HEK293T (cell line): ENCODE results near the gene CBX5.

Experiments
- CTCF ChIA-PET: fragments of 350-600 bp; formaldehyde crosslinking; extraction: SDS; loops from one replicate; lab custom pipeline; 2021; ENCODE audit warnings: antibody characterized with exemption, inconsistent platforms; lab: Yijun Ruan, JAX
- POLR2A ChIA-PET: fragments of 350-600 bp; formaldehyde crosslinking; extraction: SDS; loops from one replicate; lab custom pipeline; 2020; ENCODE audit warnings: antibody characterized with exemption, inconsistent platforms; lab: Yijun Ruan, JAX
- DNase-seq: peaks from one replicate; pipeline ENCODE4 v3.0.0; 2012; ENCODE audit warnings: mixed read lengths; ENCODE audit errors: extremely low spot score
- ARNT ChIP-seq: fragments of 450-650 bp; IDR thresholded peaks from 2 replicates; pipeline ENCODE4 v1.6.1; 2017; ENCODE audit warnings: mild to moderate bottlenecking
- BHLHE40 ChIP-seq: fragments of 450-650 bp; IDR thresholded peaks from 2 replicates; pipeline ENCODE4 v1.6.1; 2016; ENCODE audit warnings: mild to moderate bottlenecking, moderate library complexity, borderline replicate concordance
- CTBP1 ChIP-seq: fragments of 450-650 bp; IDR thresholded peaks from 2 replicates; pipeline ENCODE4 v1.6.1; 2016; ENCODE audit warnings: borderline replicate concordance
- ELF4 ChIP-seq: fragments of 450-650 bp; IDR thresholded peaks from 2 replicates; pipeline ENCODE4 v1.6.1; 2017; ENCODE audit warnings: antibody characterized with exemption
- FOXA1 ChIP-seq: fragments of 450-650 bp; IDR thresholded peaks from 2 replicates; pipeline ENCODE4 v1.6.1; 2016; ENCODE audit warnings: mild to moderate bottlenecking
- FOXK2 ChIP-seq: fragments of 450-650 bp; IDR thresholded peaks from 2 replicates; pipeline ENCODE4 v1.6.1; 2016; ENCODE audit warnings: mild to moderate bottlenecking
- FOXM1 ChIP-seq: fragments of 450-650 bp; IDR thresholded peaks from 2 replicates; pipeline ENCODE4 v1.6.1; 2017; ENCODE audit warnings: mild to moderate bottlenecking, borderline replicate concordance
- HDGF ChIP-seq: fragments of 450-650 bp; IDR thresholded peaks from 2 replicates; pipeline ENCODE4 v1.6.1; 2017; ENCODE audit warnings: antibody characterized with exemption, borderline replicate concordance
- L3MBTL2 ChIP-seq: fragments of 450-650 bp; conservative IDR thresholded peaks from 2 replicates; pipeline ENCODE4 v1.6.1; 2016; ENCODE audit warnings: mild to moderate bottlenecking
- LEF1 ChIP-seq: fragments of 450-650 bp; IDR thresholded peaks from 2 replicates; pipeline ENCODE4 v1.6.1; 2017; ENCODE audit warnings: mild to moderate bottlenecking, borderline replicate concordance
- NFRKB ChIP-seq: fragments of 450-650 bp; IDR thresholded peaks from 2 replicates; pipeline ENCODE4 v1.6.1; 2016; ENCODE audit warnings: mild to moderate bottlenecking, moderate library complexity
- PKNOX1 ChIP-seq: fragments of 450-650 bp; IDR thresholded peaks from 2 replicates; pipeline ENCODE4 v1.6.1; 2016
- SP1 ChIP-seq: fragments of 450-650 bp; IDR thresholded peaks from 2 replicates; pipeline ENCODE4 v1.6.1; 2017
- SUZ12 ChIP-seq: fragments of 450-650 bp; IDR thresholded peaks from 2 replicates; pipeline ENCODE4 v1.6.1; 2016; ENCODE audit warnings: mild to moderate bottlenecking
- TARDBP ChIP-seq: fragments of 450-650 bp; IDR thresholded peaks from 2 replicates; pipeline ENCODE4 v1.6.1; 2016
- ZNF384 ChIP-seq: fragments of 450-650 bp; IDR thresholded peaks from 2 replicates; pipeline ENCODE4 v1.6.1; 2016

Gene CBX5

GRCh38 chr12:54215989-54216796 is 63.7 kb downstream of the CBX5 start:
- CTCF ChIA-PET: interaction anchor here (0.5 to 3.6 kb wide), 13 partner anchors 8 to 1542 kb away, joined by 3 to 35 read pairs (median 4); partner anchors contain the start of genes COPZ1, HOXC10 and HOXC8
- DNase-seq: no peak
- 0 out of 2 replicates have a peak, but pooled peaks have one; percentile 10 for TF ChIP-seq PKNOX1
- no peak for TF ChIP-seq L3MBTL2
- POLR2A ChIA-PET: interaction anchor here (0.9 to 1.2 kb wide), 4 partner anchors 64 to 228 kb away, joined by 3 to 4 read pairs (median 4); partner anchors contain the start of genes COPZ1 and HNRNPA1

- ChIA-PET POLR2A (interaction anchor here (1.2 kb wide), 1 partner anchor 110 kb away, joined by 4 read pairs; the partner anchor contains the start of gene COPZ1), CTCF (interaction anchor here (0.6 to 3.6 kb wide), 20 partner anchors 9 to 541 kb away, joined by 3 to 35 read pairs (median 4); partner anchors contain the start of genes CBX5, HNRNPA1 and HOXC10)
- peak; percentile 89 for DNase-seq
- TF ChIP-seq SP1 (no peak), SUZ12 (no peak), ELF4 (no peak), HDGF (peak; percentile 39; the same call in 1 of the 2 replicates), ZNF384 (no peak), LEF1 (no peak), FOXM1 (0 out of 2 replicates have a peak, but pooled peaks have one; percentile 4), FOXK2 (no peak), NFRKB (no peak), PKNOX1 (no peak), L3MBTL2 (no peak), BHLHE40 (no peak), FOXA1 (no peak), TARDBP (no peak), ARNT (peak; percentile 28; the same call in 1 of the 2 replicates)
Observed at GRCh38 chr12:54214553-54215406, 65.1 kb downstream of the CBX5 start.

- TF ChIP-seq FOXA1: no peak
- no peak for TF ChIP-seq FOXK2
- TF ChIP-seq LEF1: no peak
- TF ChIP-seq BHLHE40: no peak
- TF ChIP-seq CTBP1: no peak
- no peak for TF ChIP-seq TARDBP
- no peak for TF ChIP-seq SP1
- no peak for TF ChIP-seq ARNT
- TF ChIP-seq FOXM1: no peak
- no peak for DNase-seq
- POLR2A ChIA-PET: interaction anchor here (1.1 kb wide), 1 partner anchor 66 kb away, joined by 3 read pairs; no protein-coding TSS in a partner anchor
- CTCF ChIA-PET: interaction anchor here (0.6 to 3.6 kb wide), 5 partner anchors 12 to 890 kb away, joined by 3 to 35 read pairs (median 4); partner anchors contain the start of gene HOXC10
Observed at GRCh38 chr12:54213079-54213478, 66.8 kb downstream of the CBX5 start.

GRCh38 chr12:54211920-54212319 is 68.0 kb downstream of the CBX5 start:
- ChIA-PET POLR2A (no interaction called here), CTCF (no interaction called here)
- DNase-seq: no peak
- TF ChIP-seq ZNF384: no peak
- TF ChIP-seq ARNT: no peak
- TF ChIP-seq HDGF: no peak
- TF ChIP-seq CTBP1: no peak
- TF ChIP-seq TARDBP: no peak
- no peak for TF ChIP-seq SP1
- no peak for TF ChIP-seq NFRKB
- TF ChIP-seq BHLHE40: no peak
- TF ChIP-seq SUZ12: no peak
- no peak for TF ChIP-seq LEF1
- TF ChIP-seq L3MBTL2: no peak
- no peak for TF ChIP-seq FOXK2

GRCh38 chr12:54210400-54210790 is 69.5 kb downstream of the CBX5 start:
- DNase-seq: no peak
- ChIA-PET CTCF (interaction anchor here (1.3 to 7.3 kb wide), 3 partner anchors 10 to 224 kb away, joined by 3 to 44 read pairs (median 4); partner anchors contain the start of gene HOXC10), POLR2A (no interaction called here)
- TF ChIP-seq HDGF (no peak), CTBP1 (no peak), SP1 (no peak)

GRCh38 chr12:54208591-54208990 is 71.3 kb downstream of the CBX5 start:
- CTCF ChIA-PET: interaction anchor here (1.0 to 7.3 kb wide), 9 partner anchors 11 to 222 kb away, joined by 3 to 44 read pairs (median 6); partner anchors contain the start of gene HOXC10
- POLR2A ChIA-PET: interaction anchor here (1.2 to 1.6 kb wide), 2 partner anchors 175 to 223 kb away, joined by 4 to 6 read pairs; partner anchors contain the start of genes HOXC10 and HOXC5
- DNase-seq: no peak
- no peak for TF ChIP-seq CTBP1
- no peak for TF ChIP-seq L3MBTL2
- TF ChIP-seq ELF4: no peak
- no peak for TF ChIP-seq ZNF384
